HG02623 (cell line): Measurements from ENCODE around the gene ABLIM2.

ENCODE experiments used
- ATAC-seq: cut with Tn5 transposase; IDR thresholded peaks from one replicate; pipeline ENCODE4 v1.9.1; 2021; ENCODE audit warnings: moderate library complexity; ENCODE audit not compliant: unreplicated experiment

Gene ABLIM2

DNA sequence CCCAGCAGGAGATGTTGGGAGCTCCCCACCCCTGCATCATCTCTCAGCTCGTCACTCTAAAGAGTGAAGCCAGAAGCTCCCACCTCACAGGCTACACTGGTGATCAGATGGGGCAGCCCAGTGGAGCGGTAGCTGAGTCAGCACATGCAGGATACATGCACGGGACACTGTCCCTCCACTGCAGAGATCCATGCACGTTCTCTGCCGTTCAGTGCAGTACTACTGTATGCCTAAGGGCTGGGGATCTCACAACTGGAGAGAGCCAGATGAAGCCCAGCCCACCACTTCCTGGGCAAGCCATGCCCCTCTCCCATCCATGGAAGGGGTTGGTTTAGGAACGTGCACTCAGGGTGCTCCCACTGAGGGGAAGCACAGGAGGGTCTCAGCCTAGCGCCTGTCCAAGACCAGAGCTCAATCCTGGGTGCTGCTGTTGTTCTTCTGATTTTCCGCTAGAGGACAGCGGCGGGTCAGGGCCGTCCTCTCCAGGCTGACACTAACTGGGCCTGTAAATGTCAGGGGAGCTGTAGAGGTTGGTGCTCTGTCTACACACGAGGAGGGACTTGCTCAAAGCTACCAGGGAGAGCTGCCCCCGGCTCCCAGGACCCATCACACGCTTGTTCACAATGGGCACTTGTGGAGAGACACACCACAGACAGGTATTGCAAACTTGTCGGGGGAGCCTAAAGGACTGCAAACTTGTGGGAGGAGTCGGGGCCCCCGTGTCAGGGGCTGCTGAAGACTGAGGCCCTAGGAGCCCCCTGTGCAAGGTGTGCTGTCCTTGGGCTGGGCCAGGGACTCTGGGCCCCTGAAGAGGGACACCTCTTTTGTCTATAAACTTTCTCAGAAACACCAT is 18.2 kb upstream of the ABLIM2 start:
- ATAC-seq, result peak; percentile 66

DNA sequence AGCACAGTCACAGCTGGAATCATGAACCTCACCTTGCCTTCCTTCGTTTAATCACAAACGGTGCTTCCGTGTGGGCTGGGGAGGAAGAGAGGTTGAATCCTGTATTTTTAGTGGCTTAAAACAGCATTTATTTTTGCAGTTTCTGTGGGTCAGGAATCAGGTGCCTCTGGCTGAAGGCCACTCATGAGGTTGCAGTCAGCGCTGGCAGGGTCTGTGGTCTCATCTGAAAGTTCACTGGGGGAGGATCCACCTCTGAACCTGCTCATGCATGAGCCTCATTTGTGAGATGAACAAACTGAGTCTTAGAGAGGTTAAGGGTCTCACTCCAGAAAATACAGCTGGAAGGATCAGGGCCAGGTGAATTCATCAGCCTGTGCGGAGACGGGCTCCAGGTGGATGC is 17.1 kb upstream of the ABLIM2 start:
- no peak for ATAC-seq

DNA sequence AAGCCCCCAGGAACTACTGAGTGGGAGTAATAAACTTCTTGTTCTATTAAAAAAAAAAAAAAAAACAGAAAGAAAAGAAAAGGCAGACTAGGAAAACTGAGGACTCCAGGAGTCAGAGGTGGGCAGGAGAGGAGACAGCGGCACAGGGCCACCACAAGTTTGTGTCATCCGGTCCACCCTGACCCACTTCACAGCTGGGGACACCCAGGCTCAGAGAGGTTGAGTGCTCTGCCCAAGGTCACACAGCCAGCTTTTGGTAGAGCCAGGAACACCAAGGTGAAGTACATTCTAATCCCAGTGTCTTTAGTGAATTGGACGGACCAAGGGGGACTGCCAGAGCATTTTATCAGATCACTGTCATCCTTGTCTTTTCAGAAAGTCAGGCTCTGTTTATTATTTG is 16.4 kb upstream of the ABLIM2 start:
- no peak for ATAC-seq

DNA sequence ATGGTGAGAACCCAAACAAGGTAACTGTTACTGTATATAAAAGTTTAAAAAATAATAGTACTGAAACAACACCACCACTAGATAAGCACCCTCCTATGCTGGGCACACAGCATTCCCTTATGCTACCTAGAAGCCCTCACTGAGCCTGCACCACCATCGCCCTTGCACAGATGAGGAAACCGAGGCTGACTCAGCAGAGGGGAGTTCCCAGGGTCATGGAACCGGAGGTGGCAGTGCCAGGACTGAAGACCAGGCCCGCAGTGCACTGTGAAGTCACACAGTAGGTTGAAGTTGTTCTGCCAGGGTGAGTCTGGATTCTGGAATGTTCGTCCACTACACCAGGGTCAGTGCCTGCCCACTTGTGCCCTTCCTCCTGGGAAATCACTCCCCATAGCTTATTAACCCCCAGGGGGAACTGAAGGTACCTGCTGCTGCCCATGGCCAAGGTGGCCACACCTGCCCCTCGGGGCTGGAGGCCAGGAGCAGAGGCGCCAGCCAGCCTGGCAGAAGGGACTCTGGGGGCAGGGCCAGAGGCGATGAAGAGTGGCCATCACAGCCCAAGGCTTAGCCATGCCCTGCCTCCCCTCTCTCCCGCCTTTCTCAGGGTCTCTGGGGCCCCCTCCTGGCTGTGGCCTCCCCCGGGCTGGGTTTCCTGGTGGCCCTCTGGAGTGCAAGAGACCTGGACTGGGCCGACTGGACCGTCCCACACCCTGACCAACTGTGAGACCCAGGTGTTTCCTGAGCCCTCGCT is 15.1 kb upstream of the ABLIM2 start:
- ATAC-seq, result no peak

DNA sequence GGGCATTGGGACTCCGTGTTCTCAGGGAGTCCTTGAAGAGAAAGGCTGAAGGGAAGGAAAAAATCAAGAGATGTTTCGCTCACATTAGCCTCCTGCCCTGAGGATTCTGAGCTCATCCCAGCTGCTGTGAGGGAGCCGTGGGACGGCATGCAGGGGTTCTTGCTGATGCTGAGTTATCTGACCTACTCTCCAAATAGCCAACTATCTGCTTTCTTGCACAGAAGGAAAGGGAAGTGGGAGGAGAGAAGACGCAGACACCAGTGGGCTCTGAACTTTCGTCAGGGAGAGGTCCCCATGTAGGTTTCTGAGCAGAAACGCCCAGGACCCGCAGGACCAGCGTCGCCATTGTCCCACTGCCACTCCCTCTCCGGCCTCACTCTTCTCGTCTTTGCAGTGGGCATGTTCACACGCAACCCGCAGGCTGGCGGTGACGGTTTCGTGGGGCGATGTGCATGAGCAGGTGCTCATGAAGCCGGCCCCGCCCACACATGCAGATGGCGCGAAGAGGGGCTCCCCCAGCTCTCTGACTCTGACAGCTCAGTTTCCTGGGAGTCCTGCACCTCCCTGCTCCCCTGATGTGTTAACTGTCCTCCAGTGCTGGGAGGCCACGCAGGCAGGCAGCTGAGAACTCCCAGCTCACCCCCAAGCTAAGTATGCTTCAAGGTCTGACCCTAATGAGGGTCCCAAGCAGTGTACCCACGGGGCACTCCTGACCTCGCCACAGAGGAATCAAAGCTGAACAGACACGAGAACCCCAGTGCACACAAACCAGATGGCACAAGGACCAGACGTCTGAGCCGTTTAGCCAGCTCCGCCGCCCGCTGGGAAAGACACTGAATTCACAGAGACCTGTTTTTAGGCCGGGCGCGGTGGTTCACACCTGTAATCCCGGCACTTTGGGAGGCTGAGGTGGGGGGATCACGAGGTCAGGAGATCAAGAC is 13.6 kb upstream of the ABLIM2 start:
- ATAC-seq, result peak; percentile 63

DNA sequence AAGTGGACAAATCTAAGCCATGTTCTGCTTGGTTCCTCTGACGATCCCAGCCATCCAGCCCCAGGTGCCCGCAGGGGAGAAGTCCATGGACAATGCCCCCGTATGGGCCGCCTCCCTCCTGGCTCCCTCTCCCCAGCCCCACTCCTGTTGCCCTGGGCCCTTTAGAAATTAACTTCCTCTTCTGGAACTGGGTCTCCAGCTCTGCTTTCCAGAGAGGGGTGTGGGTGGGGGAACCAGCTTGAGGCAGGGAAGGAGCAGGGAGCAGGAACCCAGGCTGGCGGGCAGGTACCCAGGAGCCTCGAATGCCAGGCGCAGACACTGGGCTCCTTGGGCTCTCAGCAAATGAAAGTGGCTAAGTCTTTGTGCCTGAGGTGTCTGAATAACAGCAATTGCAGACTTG is 12.7 kb upstream of the ABLIM2 start:
- no peak for ATAC-seq

DNA sequence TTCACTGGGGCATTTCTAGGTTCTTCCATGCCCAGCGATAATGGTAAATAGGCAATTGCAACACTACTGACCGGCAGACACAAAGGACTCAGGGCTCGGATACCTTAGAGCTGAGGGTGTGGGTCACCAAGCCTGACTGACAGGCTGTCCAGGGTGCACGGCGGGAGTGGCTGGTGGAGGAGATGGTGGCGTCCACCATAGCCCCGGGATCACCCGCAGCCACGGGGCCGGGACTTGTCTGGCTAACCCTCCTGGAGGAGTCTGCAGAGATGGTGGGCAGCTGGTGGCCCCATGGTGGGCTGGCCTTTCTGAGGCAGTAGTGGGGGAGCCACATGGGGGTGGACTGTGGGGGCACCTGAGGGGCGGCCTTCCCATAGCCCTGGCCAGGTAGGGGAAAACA is 11.7 kb upstream of the ABLIM2 start:
- ATAC-seq, result no peak

DNA sequence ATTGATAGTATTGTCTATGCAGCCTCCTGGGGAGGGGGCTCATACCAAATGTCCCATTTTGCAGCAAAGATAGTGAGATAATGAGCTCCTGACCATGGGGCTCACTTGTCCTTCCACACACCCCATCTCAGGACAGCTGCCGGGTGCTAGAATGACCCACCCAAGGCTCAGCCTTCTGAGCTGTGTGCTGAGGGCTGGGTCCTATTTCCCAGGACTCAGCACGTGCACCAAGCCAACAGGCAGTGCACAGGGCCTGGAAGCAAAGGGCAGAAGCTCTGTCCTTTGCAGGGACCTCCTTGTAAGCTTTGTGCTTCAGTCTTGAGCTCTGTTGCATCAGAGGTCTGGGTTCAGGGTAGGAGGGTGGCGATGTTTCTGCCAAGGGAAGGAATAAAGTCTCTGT is 11.2 kb upstream of the ABLIM2 start:
- ATAC-seq, result no peak

DNA sequence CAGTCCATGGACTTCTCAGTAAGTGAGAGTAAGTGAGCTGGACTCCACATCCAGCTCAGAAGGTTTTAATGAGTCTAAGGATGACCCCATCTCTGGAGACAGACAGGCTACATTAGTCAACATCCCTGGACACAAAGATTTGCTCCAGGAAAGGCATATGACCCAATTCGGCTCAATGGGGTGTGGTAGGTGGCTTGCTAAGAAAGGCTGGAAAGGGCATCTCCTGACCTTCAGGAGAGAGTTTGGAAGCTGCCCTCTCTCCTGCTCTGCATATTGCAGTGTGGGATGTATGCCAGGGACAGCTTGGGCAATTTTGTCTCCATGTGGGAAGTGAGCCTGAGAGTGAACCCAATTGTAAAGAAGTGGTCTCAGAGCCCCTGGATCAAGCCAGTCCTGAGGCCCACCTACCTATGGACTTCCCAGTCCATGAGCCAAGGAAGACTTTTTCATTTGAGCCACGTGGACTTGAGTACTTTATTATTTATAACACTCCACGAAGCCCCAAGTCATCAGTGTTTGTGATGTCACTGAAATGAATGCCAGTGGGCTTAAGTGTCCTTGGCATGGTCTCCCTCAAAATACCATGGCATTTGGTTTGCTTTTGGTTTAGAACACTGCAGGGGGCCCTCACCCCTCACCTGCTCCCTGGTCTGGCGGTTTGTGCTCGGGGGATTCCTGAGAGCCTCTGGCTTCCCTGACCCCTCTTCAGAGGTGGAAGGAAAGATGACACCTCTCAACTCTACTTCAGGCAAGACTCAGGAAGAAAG is 10.4 kb upstream of the ABLIM2 start:
- no peak for ATAC-seq

DNA sequence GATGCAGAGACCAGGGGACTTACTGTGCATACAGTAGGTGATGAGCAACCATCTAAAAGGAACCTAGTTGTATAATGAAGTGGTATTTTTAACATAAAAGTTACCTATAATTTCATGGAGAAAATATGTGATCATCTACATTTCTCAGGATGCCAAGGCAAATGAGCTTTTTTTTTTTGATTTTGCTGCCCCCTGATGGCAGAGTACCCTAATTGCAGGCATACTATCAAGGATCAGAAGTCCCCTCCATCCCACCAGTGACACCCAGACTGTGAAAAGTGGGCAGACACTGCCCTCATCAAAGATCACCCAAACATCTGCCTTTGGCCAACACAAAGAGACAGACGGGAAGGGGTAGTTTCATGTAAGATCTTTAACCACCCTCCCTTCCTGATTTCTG is 9.6 kb upstream of the ABLIM2 start:
- no peak for ATAC-seq

DNA sequence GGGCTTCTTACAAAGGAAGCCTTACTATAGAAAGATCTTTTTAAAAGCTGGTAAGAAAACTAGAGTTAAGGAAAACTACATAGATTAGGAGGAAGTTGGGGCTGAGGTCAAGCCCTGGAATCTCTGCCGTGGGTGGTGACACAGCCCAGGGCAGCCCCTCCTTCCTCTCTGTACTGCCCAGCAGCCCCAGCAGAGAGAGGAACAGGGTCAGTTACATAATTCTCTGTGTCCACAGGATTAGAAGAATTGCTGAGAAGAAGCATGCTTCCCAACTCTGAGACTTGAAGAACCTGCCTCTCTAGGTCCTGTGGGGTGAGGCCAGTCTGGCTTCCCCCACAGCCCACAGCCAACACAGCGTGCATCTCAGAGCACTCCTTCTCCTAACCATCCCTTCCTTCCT is 9.2 kb upstream of the ABLIM2 start:
- no peak for ATAC-seq

DNA sequence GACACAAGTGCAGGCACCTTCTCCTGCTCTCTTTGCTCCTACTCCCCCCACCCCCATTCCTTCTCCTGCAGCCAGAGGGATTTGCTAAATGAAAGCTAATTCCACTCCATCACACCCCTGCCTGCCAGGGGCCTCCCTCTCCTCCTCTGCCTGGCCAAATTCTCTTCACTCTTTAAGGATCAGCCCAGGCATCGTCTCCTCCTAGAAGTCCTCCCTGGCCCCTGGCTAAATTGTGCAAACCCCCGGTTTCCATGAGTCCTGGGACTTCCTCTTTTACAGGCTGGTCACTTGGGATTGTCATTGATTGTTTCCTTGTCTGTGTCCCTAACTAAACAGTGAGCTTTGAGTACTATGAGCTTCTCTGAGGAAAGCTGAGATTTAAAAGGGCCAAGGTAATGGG is 8.7 kb upstream of the ABLIM2 start:
- ATAC-seq, result no peak

DNA sequence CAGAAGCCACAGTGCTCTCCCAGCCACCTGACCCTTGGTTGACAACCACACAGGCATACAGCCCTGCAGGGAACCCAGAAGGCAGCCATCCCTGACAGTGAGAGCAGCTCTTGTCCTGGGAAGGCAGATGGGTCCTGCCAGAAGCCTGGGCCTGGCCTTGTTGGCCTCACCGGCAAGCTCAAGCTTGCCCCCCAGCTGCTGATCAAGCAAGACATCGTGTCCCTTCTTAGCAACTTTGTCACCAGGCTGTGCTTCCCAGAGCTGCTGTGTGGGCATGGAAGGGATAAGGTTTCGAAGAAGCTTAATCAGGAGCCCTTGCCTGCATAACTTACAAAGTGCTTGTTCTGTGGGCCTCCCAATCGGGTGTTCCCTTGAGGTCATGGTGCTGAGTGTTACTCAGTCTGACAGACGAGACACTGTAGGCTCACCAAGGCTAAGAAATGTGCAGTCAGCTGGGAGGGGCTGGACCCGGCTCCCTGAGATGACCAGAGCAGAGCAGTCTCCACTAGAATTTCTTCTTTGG is 6.8 kb upstream of the ABLIM2 start:
- no peak for ATAC-seq

DNA sequence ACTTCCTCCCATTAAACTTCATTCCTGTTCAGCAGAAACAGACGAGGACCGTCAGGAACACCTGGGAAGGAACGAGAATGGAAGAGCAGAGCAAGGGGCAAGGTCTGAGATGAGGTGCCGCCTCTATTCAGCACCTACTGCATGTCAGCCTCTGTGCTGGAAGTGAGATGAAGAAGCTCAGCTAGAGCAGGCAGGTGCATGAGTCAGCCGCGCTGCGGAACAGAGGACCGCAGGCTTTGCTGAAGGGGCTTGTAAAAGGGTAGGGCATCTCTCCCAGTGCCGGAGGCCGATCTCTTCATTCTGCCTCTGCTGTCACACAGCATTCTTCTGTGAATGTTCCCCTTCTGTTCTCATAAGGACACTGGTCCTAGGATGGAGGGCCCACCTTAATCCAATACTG is 6.1 kb upstream of the ABLIM2 start:
- ATAC-seq, result no peak

DNA sequence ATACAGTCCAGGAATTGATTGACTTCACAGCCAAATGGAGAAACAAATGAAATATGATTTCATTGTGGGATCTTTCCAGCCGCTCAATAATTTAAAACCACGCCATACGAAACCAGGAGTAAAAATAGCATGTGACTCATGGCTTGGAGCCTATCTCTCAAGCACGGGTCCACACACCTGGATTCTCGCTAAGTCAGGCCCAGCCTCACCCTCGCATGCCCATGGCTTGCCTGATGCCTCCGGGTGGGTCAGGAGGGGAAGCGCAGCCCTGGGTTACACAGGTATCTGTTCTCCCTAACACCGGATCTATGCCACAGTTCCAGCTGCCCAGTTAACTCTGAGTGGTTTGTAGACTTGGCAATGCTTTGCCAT is 5.6 kb upstream of the ABLIM2 start:
- ATAC-seq, result no peak

DNA sequence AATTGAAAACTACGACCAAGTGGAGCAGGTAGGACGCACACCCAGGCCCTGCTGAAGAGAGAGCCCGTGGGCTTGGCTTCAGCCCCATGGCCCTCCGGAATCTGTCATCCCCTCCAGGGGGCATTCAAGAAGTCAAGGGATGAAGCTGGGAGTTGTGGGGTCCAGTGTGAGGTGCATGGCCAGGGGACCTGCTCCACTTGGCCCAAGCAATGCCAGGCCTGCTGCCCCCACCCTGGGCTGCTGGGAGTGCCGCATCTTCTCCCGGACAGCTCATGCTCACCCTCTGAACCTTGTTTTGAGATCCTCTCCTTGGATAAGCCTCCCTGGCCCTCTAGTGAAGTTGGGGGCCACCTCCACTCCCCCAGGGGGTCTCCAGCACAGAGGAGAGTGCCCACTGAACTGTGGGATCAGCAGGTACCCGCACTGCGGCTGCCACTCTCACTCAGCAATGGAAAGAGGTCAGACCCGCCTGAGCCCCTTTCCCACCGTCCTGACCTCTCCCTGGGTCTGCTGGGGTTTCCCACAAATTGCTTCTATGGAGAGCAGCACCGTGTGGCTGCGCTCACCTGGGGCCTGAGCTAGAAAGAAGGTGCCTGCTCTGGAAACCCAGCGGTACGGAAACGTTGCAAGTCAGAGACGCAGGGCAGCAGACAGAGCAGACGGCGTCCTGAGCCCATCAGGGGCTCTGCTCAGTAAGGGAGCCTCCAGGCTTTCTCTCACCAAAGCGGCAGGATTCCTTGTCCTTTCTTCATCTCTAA is 5.0 kb upstream of the ABLIM2 start:
- no peak for ATAC-seq

DNA sequence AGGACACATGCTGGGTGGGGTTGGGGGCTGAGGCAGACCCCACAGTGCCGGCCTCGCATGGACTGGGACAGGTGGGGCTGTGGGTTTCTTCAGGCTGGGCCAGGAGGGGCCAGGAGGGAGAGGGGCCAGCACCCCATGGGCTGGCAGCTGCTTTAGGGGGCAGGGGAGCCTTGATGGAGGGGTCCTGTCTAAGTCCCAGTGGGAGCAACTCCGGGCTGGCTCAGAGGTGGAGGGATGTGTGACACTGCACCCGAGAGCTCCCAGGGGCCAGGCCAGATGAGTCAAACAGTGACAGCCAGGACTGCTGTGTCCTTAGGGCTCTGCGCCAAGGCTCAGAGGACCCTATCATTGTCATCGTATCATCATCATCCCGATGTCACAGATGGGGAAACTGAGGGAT is 4.4 kb upstream of the ABLIM2 start:
- ATAC-seq, result no peak

DNA sequence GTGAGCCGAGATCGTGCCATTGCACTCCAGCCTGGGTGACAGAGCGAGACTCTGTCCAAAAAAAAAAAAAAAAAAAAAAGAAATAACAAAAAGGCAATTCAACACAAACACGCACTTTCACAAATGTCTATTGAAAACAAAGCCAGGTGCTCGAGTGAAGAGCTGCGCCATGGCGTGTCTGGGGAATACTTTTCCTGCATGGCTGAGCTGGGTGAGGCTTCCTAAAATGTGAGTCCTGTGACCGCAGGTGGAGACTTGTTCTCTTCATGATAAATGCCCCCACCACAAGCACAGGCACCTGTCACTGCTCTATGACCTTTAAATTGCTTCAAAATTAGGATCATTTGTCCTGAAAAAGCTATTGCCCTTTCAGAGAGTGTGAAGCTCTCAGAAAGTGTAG is 4.0 kb upstream of the ABLIM2 start:
- no peak for ATAC-seq

DNA sequence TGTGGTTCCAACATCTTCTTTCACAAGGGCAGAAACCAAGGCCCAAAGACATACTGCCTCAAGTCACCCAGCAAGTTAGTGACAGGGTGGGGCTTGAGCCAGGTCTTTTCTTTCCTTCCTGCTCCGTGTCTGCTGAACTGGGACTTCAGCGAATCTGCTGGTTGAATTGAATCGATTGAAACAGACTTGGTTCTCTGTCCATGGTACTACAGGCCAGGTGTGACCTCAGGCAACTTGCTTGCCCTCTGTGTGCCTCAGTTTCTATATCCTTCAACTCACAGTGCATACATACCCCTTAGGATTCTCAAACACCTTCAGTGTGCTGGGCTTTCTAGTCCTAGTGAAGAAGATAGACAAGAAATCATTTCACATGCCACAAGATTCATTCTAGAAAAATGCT is 2.0 kb upstream of the ABLIM2 start:
- no peak for ATAC-seq

DNA sequence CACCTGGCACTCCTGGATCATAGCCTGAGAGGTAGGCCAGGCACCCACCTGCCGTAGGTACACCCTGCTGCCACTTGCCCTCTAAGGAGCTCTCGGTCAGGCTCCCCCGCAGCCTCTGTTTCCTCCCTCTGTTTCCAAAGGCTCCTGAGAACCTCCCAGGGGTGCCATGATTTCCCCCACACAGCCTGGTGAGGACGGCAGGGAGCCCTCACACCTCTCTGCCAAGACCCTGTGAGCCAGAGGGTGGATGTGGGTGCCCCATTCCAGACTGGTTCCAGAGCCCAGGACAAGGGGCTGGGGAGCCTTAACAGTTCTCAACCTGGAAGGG is 1.6 kb upstream of the ABLIM2 start:
- no peak for ATAC-seq
